A673 (cell line): ENCODE results near the gene PMEPA1. TPM values are rescaled to one million over a fixed set of nuclear protein-coding genes. Genes with fewer than 3 reads are reported as not detected.

Experiments used
- BruUV-seq: library from RNA; stranded (reverse); fragments of 400-500 nt; replicated peaks from 2 replicates; lab custom pipeline; 2021; lab: Mats Ljungman, UMichigan
- CTCF ChIA-PET: fragments of 300-600 bp; sonication (Branson Sonifier 250); formaldehyde crosslinking; loops from one replicate; lab custom pipeline; 2022; ENCODE audit warnings: antibody characterized with exemption; lab: Charles Lee
- POLR2A ChIA-PET: fragments of 300-600 bp; sonication (Branson Sonifier 250); formaldehyde crosslinking; loops from one replicate; lab custom pipeline; 2022; ENCODE audit warnings: antibody characterized with exemption; ENCODE audit not compliant: low non-redundant PET; lab: Charles Lee
- DNase-seq: peaks from one replicate; pipeline ENCODE4 v3.0.0-alpha.2; 2015; ENCODE audit warnings: low spot score
- H3K27ac ChIP-seq: fragments of 200-600 bp; sonication (generic); 2 replicates; pipeline ENCODE4 v1.5.1; 2016; ENCODE audit warnings: mixed run types, low read depth, mild to moderate bottlenecking, mixed read lengths, antibody characterized with exemption, low read length; ENCODE audit not compliant: poor library complexity, severe bottlenecking
- H3K27me3 ChIP-seq: fragments of 200-600 bp; sonication (generic); replicated peaks from 2 replicates; pipeline ENCODE4 v1.6.1; 2017; ENCODE audit warnings: mixed run types, low read depth, mild to moderate bottlenecking, mixed read lengths, antibody characterized with exemption, low read length; ENCODE audit not compliant: insufficient read depth, poor library complexity
- H3K36me3 ChIP-seq: fragments of 200-600 bp; sonication (generic); 2 replicates; pipeline ENCODE4 v1.6.1; 2016; ENCODE audit warnings: mixed run types, mild to moderate bottlenecking, mixed read lengths, antibody characterized with exemption, low read length; ENCODE audit not compliant: insufficient read depth, poor library complexity, severe bottlenecking
- H3K4me1 ChIP-seq: fragments of 200-600 bp; sonication (generic); 2 replicates; pipeline ENCODE4 v1.6.1; 2017; ENCODE audit warnings: mixed run types, mild to moderate bottlenecking, mixed read lengths, antibody characterized with exemption, low read length; ENCODE audit not compliant: insufficient read depth, poor library complexity, severe bottlenecking
- H3K4me3 ChIP-seq: fragments of 200-600 bp; sonication (generic); 2 replicates; pipeline ENCODE4 v1.5.1; 2016; ENCODE audit warnings: low read depth, mixed run types, mild to moderate bottlenecking, mixed read lengths, low read length; ENCODE audit not compliant: poor library complexity, severe bottlenecking
- H3K9me3 ChIP-seq: fragments of 200-600 bp; sonication (generic); 2 replicates; pipeline ENCODE4 v1.6.1; 2016; ENCODE audit warnings: mixed run types, low read depth, mild to moderate bottlenecking, mixed read lengths, antibody characterized with exemption, low read length; ENCODE audit not compliant: poor library complexity, severe bottlenecking
- EZH2 ChIP-seq: fragments of 200-600 bp; sonication (generic); IDR thresholded peaks from 2 replicates; pipeline ENCODE4 v1.6.1; 2017; ENCODE audit warnings: borderline replicate concordance, low read depth, mild to moderate bottlenecking, mixed read lengths, antibody characterized with exemption, low read length; ENCODE audit not compliant: poor library complexity, severe bottlenecking
- intact Hi-C: fragments of 100-400 bp; cut with micrococcal nuclease; formaldehyde crosslinking; loops from one replicate; pipeline ENCODE4 v1.10.0; 2022; ENCODE audit not compliant: unreplicated experiment
- total RNA-seq: library from RNA; stranded (reverse); gene quantifications from 2 replicates; pipeline ENCODE4 v1.2.3, GENCODE V29; 2021
- TF ChIP-seq, protein P1 (sequence below): fragments of 300-800, 200-600 bp; sonication (generic); conservative IDR thresholded peaks from 2 replicates; pipeline ENCODE4 v1.5.1; 2017; ENCODE audit warnings: low read depth, mild to moderate bottlenecking, antibody characterized with exemption, low read length, moderate library complexity, mixed read lengths

PMEPA1 gene
- total RNA-seq, 1 experiment from 2014 or later = 9.7 TPM

DNA sequence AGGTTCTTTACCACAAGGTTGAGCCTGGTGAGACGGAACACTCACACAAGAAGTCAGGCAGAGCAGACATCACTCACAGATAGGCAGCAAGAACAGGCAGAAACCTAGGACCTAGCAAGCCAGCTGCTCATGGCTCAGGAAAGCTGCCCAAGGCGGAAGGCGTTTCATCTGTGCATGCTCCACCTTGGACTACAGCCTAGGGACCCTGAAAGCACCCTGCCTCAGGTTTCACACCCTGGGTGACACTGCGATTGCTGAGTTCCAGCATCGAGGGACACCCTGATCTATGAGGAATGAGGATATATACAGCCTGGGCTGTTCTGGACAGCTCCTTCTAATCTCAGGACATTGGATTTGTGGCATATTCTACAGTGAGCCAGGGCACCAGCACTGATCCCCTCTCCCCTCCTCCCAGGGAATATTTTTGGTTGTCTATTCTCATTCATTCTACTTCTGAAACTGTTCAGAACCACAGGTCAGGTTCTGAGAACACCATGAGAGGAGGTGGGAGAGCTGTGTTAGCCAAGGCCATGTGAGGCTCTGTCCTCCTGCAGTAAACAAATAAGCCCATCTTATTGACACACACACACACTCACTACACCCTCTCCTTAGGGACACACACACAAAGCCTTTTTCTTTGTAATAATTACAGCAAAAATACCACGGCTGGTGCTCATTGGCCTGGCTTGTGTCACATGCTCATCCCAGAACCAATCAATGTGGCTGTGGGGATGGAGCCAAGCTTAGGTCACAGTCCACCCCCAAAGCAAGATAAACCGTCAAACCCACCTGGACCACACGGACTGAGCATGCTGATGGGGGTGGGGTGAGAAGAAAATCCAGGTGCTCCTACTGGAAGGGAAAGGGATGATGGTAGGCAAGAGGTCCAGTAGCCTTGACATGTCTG lies 26.3 kb upstream of the PMEPA1 start:
- intact Hi-C loops = no loop called here
- H3K4me3 ChIP-seq = no peak overlapping the region
- H3K27ac ChIP-seq = no peak overlapping the region
- no TSS peak for BruUV-seq
- no peaks in the 10 kb centered on the region for H3K9me3 ChIP-seq
- no peaks in the 10 kb centered on the region for H3K27me3 ChIP-seq
- H3K4me1 ChIP-seq = no peaks in the 10 kb centered on the region
- TF ChIP-seq, protein P1, sequence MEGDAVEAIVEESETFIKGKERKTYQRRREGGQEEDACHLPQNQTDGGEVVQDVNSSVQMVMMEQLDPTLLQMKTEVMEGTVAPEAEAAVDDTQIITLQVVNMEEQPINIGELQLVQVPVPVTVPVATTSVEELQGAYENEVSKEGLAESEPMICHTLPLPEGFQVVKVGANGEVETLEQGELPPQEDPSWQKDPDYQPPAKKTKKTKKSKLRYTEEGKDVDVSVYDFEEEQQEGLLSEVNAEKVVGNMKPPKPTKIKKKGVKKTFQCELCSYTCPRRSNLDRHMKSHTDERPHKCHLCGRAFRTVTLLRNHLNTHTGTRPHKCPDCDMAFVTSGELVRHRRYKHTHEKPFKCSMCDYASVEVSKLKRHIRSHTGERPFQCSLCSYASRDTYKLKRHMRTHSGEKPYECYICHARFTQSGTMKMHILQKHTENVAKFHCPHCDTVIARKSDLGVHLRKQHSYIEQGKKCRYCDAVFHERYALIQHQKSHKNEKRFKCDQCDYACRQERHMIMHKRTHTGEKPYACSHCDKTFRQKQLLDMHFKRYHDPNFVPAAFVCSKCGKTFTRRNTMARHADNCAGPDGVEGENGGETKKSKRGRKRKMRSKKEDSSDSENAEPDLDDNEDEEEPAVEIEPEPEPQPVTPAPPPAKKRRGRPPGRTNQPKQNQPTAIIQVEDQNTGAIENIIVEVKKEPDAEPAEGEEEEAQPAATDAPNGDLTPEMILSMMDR = no peak
- TF ChIP-seq EZH2 = no peak
- POLR2A ChIA-PET = no interaction called here
- DNase-seq = no peak
- CTCF ChIA-PET = no interaction called here
- no peaks in the 10 kb centered on the region for H3K36me3 ChIP-seq

DNA sequence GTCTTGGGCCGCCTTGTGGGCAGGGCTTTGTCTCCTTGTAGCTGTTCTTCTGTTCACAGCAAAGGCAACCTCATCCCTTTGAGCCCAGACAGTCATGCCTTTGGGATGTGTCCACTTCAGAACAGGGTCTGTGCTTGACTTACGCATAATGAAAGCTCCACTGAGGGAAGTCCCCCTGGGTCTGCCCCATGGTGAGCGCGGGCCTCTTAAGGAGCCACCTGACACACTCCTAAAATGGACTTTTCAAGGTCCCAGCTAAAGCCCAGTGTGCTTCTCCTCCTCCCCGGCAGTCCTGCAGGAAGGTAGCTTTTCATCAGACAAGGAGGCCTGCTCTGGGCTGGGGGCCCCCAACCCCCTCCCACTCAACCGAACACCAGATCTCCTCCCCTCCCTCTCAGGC lies 24.9 kb upstream of the PMEPA1 start:
- Histone ChIP-seq H3K27ac (no peak overlapping the region), H3K27me3 (no peaks in the 10 kb centered on the region), H3K4me1 (no peaks in the 10 kb centered on the region), H3K4me3 (no peak overlapping the region), H3K36me3 (no peaks in the 10 kb centered on the region), H3K9me3 (no peaks in the 10 kb centered on the region)
- TF ChIP-seq, protein P1 = no peak
- TF ChIP-seq EZH2 = no peak
- BruUV-seq = no TSS peak
- ChIA-PET CTCF (no interaction called here), POLR2A (no interaction called here)
- intact Hi-C loops = no loop called here
- DNase-seq = no peak

DNA sequence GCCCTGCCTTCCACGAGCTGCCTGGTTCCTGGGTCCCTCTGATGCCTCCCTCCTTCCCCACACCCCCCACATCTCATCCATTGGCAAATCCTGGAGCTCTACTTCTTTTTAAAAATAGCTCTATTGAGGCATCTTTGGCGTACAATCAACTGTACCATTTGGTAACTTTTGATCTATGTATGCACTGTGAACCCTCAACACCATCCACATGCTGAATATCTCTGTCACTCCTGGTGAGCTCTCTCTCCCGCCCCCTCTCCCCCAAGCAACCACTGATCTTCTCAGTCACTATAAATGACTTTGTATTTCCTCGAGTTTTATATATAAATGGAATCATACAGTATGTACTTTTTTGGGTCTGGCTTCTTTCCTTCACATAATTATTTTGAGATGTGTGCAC lies 22.4 kb upstream of the PMEPA1 start:
- no peaks in the 10 kb centered on the region for H3K9me3 ChIP-seq
- TF ChIP-seq, protein P1 = no peak
- no peak for TF ChIP-seq EZH2
- intact Hi-C loops = no loop called here
- ChIA-PET POLR2A (no interaction called here), CTCF (no interaction called here)
- H3K4me3 ChIP-seq = no peak overlapping the region
- no peaks in the 10 kb centered on the region for H3K4me1 ChIP-seq
- no peaks in the 10 kb centered on the region for H3K27me3 ChIP-seq
- H3K36me3 ChIP-seq = no peaks in the 10 kb centered on the region
- DNase-seq = no peak
- no TSS peak for BruUV-seq
- H3K27ac ChIP-seq = no peak overlapping the region
